Pancreas (tissue), 10 donors: ENCODE data around the gene GULP1. TPM values are rescaled to one million over a fixed set of nuclear protein-coding genes. Genes with fewer than 3 reads are reported as not detected.
A peak's percentile ranks its signal among the peaks of the same experiment; 100 is the strongest.

ENCODE experiments used
- ATAC-seq, 4 donors: fragments of 200-7000 bp; cut with Tn5 transposase; one replicate each; pipeline versions ENCODE4 v1.8.0 to v1.9.1; 2020; ENCODE audit warnings: mild to moderate bottlenecking in 4 of 4, moderate library complexity in 4 of 4
- DNase-seq, 6 donors: peaks; one replicate each; pipeline ENCODE4 v3.0.0-alpha.2; 2020
- FAIRE-seq: peaks from 2 replicates; lab custom pipeline; 2012; peaks lifted over from hg19 to GRCh38; lab: Jason Lieb, UNC
- H3K27ac ChIP-seq, 4 donors: fragments of 200-600 bp; sonication (generic); 1 replicate in 3 of 4; 2 replicates in 1 of 4; pipeline versions ENCODE4 v1.5.0 to v1.8.0; 2020
- H3K27me3 ChIP-seq, 4 donors: fragments of 200-600 bp; one replicate each; pipeline ENCODE4 v1.8.0; 2021
- H3K36me3 ChIP-seq, 3 donors: fragments of 200-600 bp; sonication (generic) in 1 of 3; one replicate each; pipeline versions ENCODE4 v1.5.0 to v1.8.0; 2020 to 2021
- H3K4me1 ChIP-seq, 3 donors: fragments of 200-600 bp; one replicate each; pipeline ENCODE4 v1.8.0; 2021
- H3K4me3 ChIP-seq, 4 donors: fragments of 200-600 bp; sonication (generic) in 2 of 4; one replicate each; pipeline versions ENCODE4 v1.5.0 to v1.8.0; 2020 to 2021
- H3K9me3 ChIP-seq, 4 donors: fragments of 200-600 bp; one replicate each; pipeline ENCODE4 v1.8.0; 2021
- CTCF ChIP-seq, 4 donors: fragments of 200-600 bp; sonication (generic) in 3 of 4; IDR thresholded peaks; one replicate each; pipeline versions ENCODE4 v1.5.0 to v1.8.0; 2021; ENCODE audit warnings: antibody characterized with exemption in 4 of 4
- WGBS, 2 donors: extraction: QIAGEN DNeasy Blood & Tissue Kit; methylation state at CpG; one replicate each; pipeline ENCODE4 v1.1.7; 2013; 5-methylcytosine and 5-hydroxymethylcytosine counted together
- intact Hi-C, 3 donors: fragments of 100-400 bp; cut with DNase I; formaldehyde crosslinking; loops; one replicate each; pipeline versions ENCODE4 v1.11.1 to v1.14.2; 2022
- polyA plus RNA-seq, 2 donors: library from polyadenylated mRNA; stranded (reverse); fragments of 200-250 nt; gene quantifications; one replicate each; pipeline ENCODE4 v1.2.3, GENCODE V29; 2013
- total RNA-seq, 6 donors: library from RNA; stranded (reverse); fragmentation: NEBNext Ultra II Directional in 4 of 6; extraction: Animal tissue kit (Norgen Biotek cat#: 25700) in 4 of 6; gene quantifications; one replicate each; pipeline versions ENCODE4 v1.2.1 to v1.2.4, GENCODE V29; 2021 to 2023
- donor health status: healthy with polysubstance abuse.
- donor health status: DM: no; HTN: no; CAD: no; lungs with moderate emphysema.
- donor health status: DM: no; HTN: no; CAD: no.
- donor health status: control.
- donor health status: control.
- donor health status: Bipolar disorder and iron deficiency.
- donor health status: DM: yes; HTN: yes; CAD: no.
- donor health status: DM: no; HTN: no; CAD: no.
- donor health status: DM: no; HTN: no; CAD: no.
- donor health status: DM: yes; HTN: yes; CAD: no.

The GULP1 gene
- total and polyA plus RNA-seq, 8 donors = 5.4 to 35.7 (median 17.5) TPM

- H3K36me3 ChIP-seq = no peaks in the 10 kb centered on the region
- no peak overlapping the region for H3K4me3 ChIP-seq
- TF ChIP-seq CTCF (IDR thresholded peaks at IDR 0.05) = no peak
- H3K27me3 ChIP-seq = no peaks in the 10 kb centered on the region
- FAIRE-seq (no peak), ATAC-seq (no peak), DNase-seq (no peak)
- WGBS, 2 donors = 83 to 87% methylated on average over 4 of the region's 4 CpGs
- no peak overlapping the region for H3K27ac ChIP-seq
- peaks cover 0 to 7% (median 6%) of the 10 kb centered on the region in 3 donors for H3K4me1 ChIP-seq
- H3K9me3 ChIP-seq = no peaks in the 10 kb centered on the region
- intact Hi-C loops = no loop called here
Observed at GRCh38 chr2:188318161-188318749, 26.6 kb downstream of the GULP1 start.

DNA sequence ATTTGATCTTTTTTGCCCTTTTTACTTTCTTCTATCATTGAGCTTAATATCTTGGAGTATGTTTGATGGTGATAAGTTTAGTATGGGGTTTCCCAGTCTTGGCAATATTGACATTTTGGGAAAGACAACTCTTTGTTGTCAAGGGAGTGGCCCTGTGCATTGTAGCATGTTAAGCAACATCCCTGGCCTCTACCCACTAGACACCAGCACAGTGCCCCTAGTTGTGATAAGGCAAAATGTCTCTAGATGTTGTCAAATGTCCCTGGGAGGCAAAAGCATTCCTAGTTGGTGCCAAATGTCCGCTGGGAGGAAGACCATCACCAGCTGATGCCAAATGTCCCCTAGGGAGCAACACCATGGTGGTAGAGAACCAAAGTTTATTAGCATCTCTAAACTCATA lies 28.2 kb downstream of the GULP1 start:
- no peak for FAIRE-seq
- ATAC-seq = no peak
- Histone ChIP-seq H3K9me3 (no peaks in the 10 kb centered on the region), H3K27ac (no peak overlapping the region), H3K27me3 (no peaks in the 10 kb centered on the region), H3K4me1 (peaks cover 6 to 9% (median 7%) of the 10 kb centered on the region in 3 donors), H3K4me3 (no peak overlapping the region), H3K36me3 (no peaks in the 10 kb centered on the region)
- 90 to 92% methylated on average over 1 of the region's 1 CpG for WGBS, 2 donors
- TF ChIP-seq CTCF (IDR thresholded peaks at IDR 0.05) = no peak
- intact Hi-C loops = no loop called here
- DNase-seq = no peak

DNA sequence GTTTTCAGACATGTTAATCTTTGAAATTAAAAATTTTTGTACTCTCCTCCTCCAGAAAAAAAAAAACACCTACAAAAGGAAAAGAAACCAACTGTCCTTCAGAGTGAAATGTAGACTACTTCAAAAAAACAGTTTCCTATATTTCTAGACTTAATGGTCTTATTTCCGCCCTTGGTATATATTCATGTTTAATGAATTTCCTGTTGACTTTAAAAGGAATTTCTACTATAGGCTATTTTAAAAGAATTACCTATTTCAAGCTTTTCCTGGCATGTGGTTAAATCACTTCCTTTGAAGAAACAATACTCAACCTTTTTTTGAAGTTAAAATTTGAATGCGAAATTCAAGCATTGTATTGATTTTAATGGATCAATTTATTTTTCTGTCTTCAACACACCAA lies 29.2 kb downstream of the GULP1 start:
- no peaks in the 10 kb centered on the region for H3K36me3 ChIP-seq
- FAIRE-seq = no peak

DNA sequence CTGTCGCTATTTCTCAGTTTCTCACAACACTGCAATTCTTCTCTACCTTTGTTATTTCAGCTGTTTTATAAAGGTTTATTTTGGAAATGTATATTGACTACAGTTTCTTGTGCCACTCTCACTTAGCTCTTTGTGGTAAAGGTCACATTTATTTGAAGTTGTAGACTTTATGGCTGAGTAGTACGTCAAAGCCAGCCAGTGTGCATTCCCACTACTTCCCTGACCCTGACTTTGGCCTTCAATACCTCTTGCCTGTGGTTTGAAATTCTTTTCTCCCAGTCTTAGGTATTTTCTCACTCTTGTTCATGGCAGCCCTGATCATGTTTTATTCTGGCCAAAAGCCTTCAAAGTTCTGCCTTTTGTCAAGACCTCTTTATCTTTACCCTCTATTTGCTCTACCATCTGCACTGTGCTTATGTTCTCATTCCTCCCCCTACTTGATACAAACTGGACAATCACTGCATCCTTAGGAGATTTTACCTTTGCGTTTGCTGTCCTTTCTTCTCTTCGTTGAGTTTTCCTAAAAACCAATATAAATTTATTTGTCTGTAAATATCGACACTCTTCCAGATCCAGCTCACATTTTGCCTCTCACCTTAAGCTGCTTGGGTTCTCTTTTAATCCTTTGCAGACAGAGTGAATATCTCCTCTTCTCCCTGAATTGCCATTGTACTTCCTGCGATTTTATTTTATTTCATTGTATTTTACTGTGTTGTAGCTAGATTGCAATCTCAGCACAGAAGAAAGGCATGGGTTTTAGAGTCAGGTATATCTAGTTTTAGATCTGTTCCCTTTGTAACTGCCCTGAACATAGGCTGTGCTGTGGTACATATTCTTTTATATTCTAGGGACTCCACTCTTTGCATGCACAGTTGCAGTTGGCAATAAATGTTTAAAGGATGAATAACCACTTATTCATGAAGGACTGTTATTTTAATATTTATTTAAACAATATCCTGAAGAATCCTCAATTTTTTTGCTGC lies 31.2 kb downstream of the GULP1 start:
- ATAC-seq (peak; percentile 77 to 87 (median 84)), FAIRE-seq (no peak), DNase-seq (peak in 3 of 6 donors; percentile 25 to 37 (median 32))
- H3K36me3 ChIP-seq = no peaks in the 10 kb centered on the region
- peaks cover 6 to 18% (median 9%) of the 10 kb centered on the region in 3 donors for H3K4me1 ChIP-seq
- H3K27me3 ChIP-seq = no peaks in the 10 kb centered on the region
- peak overlapping the region; percentile 1 to 68 (median 43) for H3K27ac ChIP-seq
- H3K9me3 ChIP-seq = no peaks in the 10 kb centered on the region
- intact Hi-C loops = no loop called here
- H3K4me3 ChIP-seq = no peak overlapping the region
- 36 to 49% methylated on average over 6 of the region's 6 CpGs for WGBS, 2 donors
- no peak for TF ChIP-seq CTCF (IDR thresholded peaks at IDR 0.05)

More for the DNA sequence above, 29.2 kb downstream of the GULP1 start:
- Histone ChIP-seq H3K27ac (no peak overlapping the region), H3K4me3 (no peak overlapping the region), H3K4me1 (peaks cover 6 to 9% (median 7%) of the 10 kb centered on the region in 3 donors), H3K9me3 (no peaks in the 10 kb centered on the region), H3K27me3 (no peaks in the 10 kb centered on the region)
- intact Hi-C loops = no loop called here
- no peak for DNase-seq
- no peak for TF ChIP-seq CTCF (IDR thresholded peaks at IDR 0.05)
- 68 to 94% methylated on average over 2 of the region's 2 CpGs for WGBS, 2 donors
- no peak for ATAC-seq
